H9 (cell line): ENCODE measurements around the gene IL25. TPM values are rescaled to one million over a fixed set of nuclear protein-coding genes. Genes with fewer than 3 reads are reported as not detected.

Experiments used
- DNase-seq: peaks from one replicate; pipeline ENCODE4 v3.0.0-alpha.2; 2017
- H2AFZ ChIP-seq: one replicate; pipeline ENCODE4 v1.6.1; 2013; ENCODE audit warnings: mild to moderate bottlenecking, low read length, control low read depth, moderate library complexity
- H2AK5ac ChIP-seq: 2 replicates; pipeline ENCODE4 v1.6.1; 2013; ENCODE audit warnings: low read length, control low read depth, mixed read lengths; ENCODE audit not compliant: insufficient read length
- H2BK120ac ChIP-seq: one replicate; pipeline ENCODE4 v1.6.1; 2013; ENCODE audit warnings: low read depth, mild to moderate bottlenecking, low read length, control low read depth, inconsistent platforms; ENCODE audit not compliant: poor library complexity, severe bottlenecking
- H2BK12ac ChIP-seq: 2 replicates; pipeline ENCODE4 v1.6.1; 2013; ENCODE audit warnings: low read length, control low read depth, mixed read lengths, low read depth; ENCODE audit not compliant: insufficient read length
- H2BK15ac ChIP-seq: 2 replicates; pipeline ENCODE4 v1.6.1; 2013; ENCODE audit warnings: low read depth, low read length, control low read depth
- H2BK20ac ChIP-seq: one replicate; pipeline ENCODE4 v1.6.1; 2013; ENCODE audit warnings: low read depth, mild to moderate bottlenecking, low read length, control low read depth, inconsistent platforms; ENCODE audit not compliant: poor library complexity, severe bottlenecking
- H2BK5ac ChIP-seq: 2 replicates; pipeline ENCODE4 v1.6.1; 2013; ENCODE audit warnings: low read length, control low read depth, mixed read lengths; ENCODE audit not compliant: insufficient read length
- H3K14ac ChIP-seq: 2 replicates; pipeline ENCODE4 v1.6.1; 2013; ENCODE audit warnings: low read length, control low read depth; ENCODE audit not compliant: insufficient read depth
- H3K18ac ChIP-seq: 2 replicates; pipeline ENCODE4 v1.6.1; 2013; ENCODE audit warnings: low read depth, mild to moderate bottlenecking, mixed read lengths, low read length, control low read depth; ENCODE audit not compliant: insufficient read length
- H3K23ac ChIP-seq: 2 replicates; pipeline ENCODE4 v1.6.1; 2013; ENCODE audit warnings: low read length, control low read depth, mixed read lengths, low read depth; ENCODE audit not compliant: insufficient read length
- H3K23me2 ChIP-seq: 2 replicates; pipeline ENCODE4 v1.6.1; 2013; ENCODE audit warnings: low read depth, mild to moderate bottlenecking, mixed read lengths, low read length, control low read depth; ENCODE audit not compliant: insufficient read length, poor library complexity, severe bottlenecking
- H3K27ac ChIP-seq: 2 replicates; pipeline ENCODE4 v1.5.1; 2013; ENCODE audit warnings: low read length, control low read depth, mixed read lengths, low read depth; ENCODE audit not compliant: insufficient read length
- H3K27me3 ChIP-seq: 2 replicates; pipeline ENCODE4 v1.6.1; 2013; ENCODE audit warnings: low read length, control low read depth, inconsistent platforms; ENCODE audit not compliant: insufficient read depth
- H3K4ac ChIP-seq: 2 replicates; pipeline ENCODE4 v1.6.1; 2013; ENCODE audit warnings: low read depth, mild to moderate bottlenecking, control low read depth, inconsistent platforms, low read length, moderate library complexity
- H3K4me1 ChIP-seq: 2 replicates; pipeline ENCODE4 v1.6.1; 2013; ENCODE audit warnings: low read length, control low read depth, inconsistent platforms; ENCODE audit not compliant: insufficient read depth
- H3K4me2 ChIP-seq: 2 replicates; pipeline ENCODE4 v1.6.1; 2013; ENCODE audit warnings: low read length, control low read depth, mixed read lengths; ENCODE audit not compliant: insufficient read length, insufficient read depth
- H3K56ac ChIP-seq: 2 replicates; pipeline ENCODE4 v1.6.1; 2013; ENCODE audit warnings: low read depth, mild to moderate bottlenecking, mixed read lengths, low read length, control low read depth; ENCODE audit not compliant: insufficient read length
- H3K79me1 ChIP-seq: 2 replicates; pipeline ENCODE4 v1.6.1; 2013; ENCODE audit warnings: low read depth, mild to moderate bottlenecking, moderate library complexity, low read length, control low read depth, inconsistent platforms; ENCODE audit not compliant: insufficient read depth, poor library complexity, severe bottlenecking
- H3K79me2 ChIP-seq: 2 replicates; pipeline ENCODE4 v1.6.1; 2013; ENCODE audit warnings: low read length, control low read depth, inconsistent platforms; ENCODE audit not compliant: insufficient read depth
- H3K9ac ChIP-seq: 2 replicates; pipeline ENCODE4 v1.6.1; 2013; ENCODE audit warnings: low read length, control low read depth, mixed read lengths; ENCODE audit not compliant: insufficient read length; ENCODE audit errors: extremely low read depth
- H3K9me3 ChIP-seq: one replicate; pipeline ENCODE4 v1.6.1; 2013; ENCODE audit warnings: low read depth, low read length, inconsistent platforms; ENCODE audit not compliant: control insufficient read depth
- H3T11ph ChIP-seq: one replicate; pipeline ENCODE4 v1.6.1; 2013; ENCODE audit warnings: mild to moderate bottlenecking, low read length, control low read depth, inconsistent platforms
- H4K20me1 ChIP-seq: one replicate; pipeline ENCODE4 v1.6.1; 2013; ENCODE audit not compliant: control insufficient read depth, insufficient read length, insufficient read depth
- H4K5ac ChIP-seq: 2 replicates; pipeline ENCODE4 v1.6.1; 2013; ENCODE audit warnings: low read depth, mild to moderate bottlenecking, mixed read lengths, low read length, control low read depth; ENCODE audit not compliant: insufficient read length
- H4K8ac ChIP-seq: replicated peaks from 2 replicates; pipeline ENCODE4 v1.6.1; 2013; ENCODE audit warnings: low read length, control low read depth, mixed read lengths, low read depth; ENCODE audit not compliant: insufficient read length
- H4K91ac ChIP-seq: 2 replicates; pipeline ENCODE4 v1.6.1; 2013; ENCODE audit warnings: low read depth, mild to moderate bottlenecking, moderate library complexity, mixed read lengths, low read length, control low read depth; ENCODE audit not compliant: insufficient read length
- H3K27ac Mint-ChIP-seq, 3 experiments: 2 replicates in 2 of 3; 3 replicates in 1 of 3; pipeline ENCODE4 v1.8.0; 2020 to 2021; ENCODE audit warnings: mixed read lengths in 3 of 3, mild to moderate bottlenecking in 1 of 3, moderate library complexity in 1 of 3
- H3K27me3 Mint-ChIP-seq: 2 replicates; pipeline ENCODE4 v1.8.0; 2021; ENCODE audit warnings: low read depth, mild to moderate bottlenecking, moderate library complexity, mixed read lengths
- H3K36me3 Mint-ChIP-seq, 3 experiments: 2 replicates in 2 of 3; 3 replicates in 1 of 3; pipeline ENCODE4 v1.8.0; 2020 to 2021; ENCODE audit warnings: low read depth in 3 of 3, mixed read lengths in 3 of 3; ENCODE audit not compliant: insufficient read depth in 1 of 3
- H3K4me1 Mint-ChIP-seq, 2 experiments: 2 replicates each; pipeline ENCODE4 v1.8.0; 2020; ENCODE audit warnings: mixed read lengths in 2 of 2
- H3K4me3 Mint-ChIP-seq, 2 experiments: 2 replicates in 1 of 2; 3 replicates in 1 of 2; pipeline ENCODE4 v1.8.0; 2020 to 2021; ENCODE audit warnings: mild to moderate bottlenecking in 2 of 2, mixed read lengths in 2 of 2, moderate library complexity in 1 of 2
- H3K9me3 Mint-ChIP-seq, 2 experiments: 2 replicates in 1 of 2; 3 replicates in 1 of 2; pipeline ENCODE4 v1.8.0; 2020; ENCODE audit warnings: mild to moderate bottlenecking in 2 of 2, mixed read lengths in 2 of 2, moderate library complexity in 1 of 2
- CTCF ChIP-seq: fragments of 200-600 bp; sonication (generic); conservative IDR thresholded peaks from 3 replicates; pipeline ENCODE4 v1.8.0; 2021; ENCODE audit warnings: antibody characterized with exemption, mild to moderate bottlenecking
- WGBS: extraction: QIAGEN DNeasy Blood & Tissue Kit; methylation state at CpG from one replicate; pipeline ENCODE4 v1.1.7; 2013; ENCODE audit warnings: missing lambda C conversion rate, low lambda C conversion rate, mixed read lengths; ENCODE audit not compliant: insufficient read length; ENCODE audit errors: extremely low coverage; 5-methylcytosine and 5-hydroxymethylcytosine counted together
- total RNA-seq: library from RNA; stranded (reverse); gene quantifications from 2 replicates; pipeline ENCODE4 v1.2.1, GENCODE V29; 2021

IL25 gene
- total RNA-seq, 1 experiment from 2014 or later = not detected

GRCh38 chr14:23377198-23377550 lies 4.6 kb downstream of the IL25 start:
- Histone ChIP-seq H3K23me2 (no peaks in the 10 kb centered on the region), H3T11ph (no peak overlapping the region), H3K4me1 (no peaks in the 10 kb centered on the region), H4K8ac (no peak overlapping the region), H3K27ac (no peak overlapping the region), H2BK20ac (no peak overlapping the region), H2BK5ac (no peak overlapping the region), H3K56ac (no peak overlapping the region), H3K9me3 (no peaks in the 10 kb centered on the region), H4K91ac (no peak overlapping the region), H4K5ac (no peak overlapping the region), H3K4me2 (no peak overlapping the region), H4K20me1 (no peaks in the 10 kb centered on the region), H3K18ac (no peak overlapping the region), H3K23ac (no peak overlapping the region), H2BK12ac (no peak overlapping the region), H2BK120ac (no peak overlapping the region), H3K9ac (no peak overlapping the region), H2AK5ac (no peak overlapping the region), H3K14ac (no peak overlapping the region), H2BK15ac (no peak overlapping the region), H3K4ac (no peak overlapping the region), H3K79me2 (no peaks in the 10 kb centered on the region), H3K27me3 (no peaks in the 10 kb centered on the region; the same call in 1 of the 2 replicates), H2AFZ (no peak overlapping the region), H3K79me1 (no peaks in the 10 kb centered on the region)
- H3K27ac Mint-ChIP-seq = no peak overlapping the region
- WGBS = no CpG with 5 or more reads among the region's 11 CpGs
- no peak for DNase-seq
- TF ChIP-seq CTCF = no peak
- H3K4me1 Mint-ChIP-seq = peaks cover 9 to 22% of the 10 kb centered on the region in 2 experiments
- H3K36me3 Mint-ChIP-seq = no peaks in the 10 kb centered on the region
- H3K27me3 Mint-ChIP-seq = peaks cover 78% of the 10 kb centered on the region
- no peaks in the 10 kb centered on the region for H3K9me3 Mint-ChIP-seq
- H3K4me3 Mint-ChIP-seq = no peak overlapping the region; a peak in 2 of 5 replicates
